Urothelium cell line (cell line): ENCODE results near the gene LANCL2.

Experiments
- DNase-seq: peaks from one replicate; pipeline ENCODE4 v3.0.0; 2011; ENCODE audit warnings: low spot score, mixed read lengths
- FAIRE-seq: peaks from 2 replicates; lab custom pipeline; 2011; peaks lifted over from hg19 to GRCh38; lab: Jason Lieb, UNC

The LANCL2 gene

DNA sequence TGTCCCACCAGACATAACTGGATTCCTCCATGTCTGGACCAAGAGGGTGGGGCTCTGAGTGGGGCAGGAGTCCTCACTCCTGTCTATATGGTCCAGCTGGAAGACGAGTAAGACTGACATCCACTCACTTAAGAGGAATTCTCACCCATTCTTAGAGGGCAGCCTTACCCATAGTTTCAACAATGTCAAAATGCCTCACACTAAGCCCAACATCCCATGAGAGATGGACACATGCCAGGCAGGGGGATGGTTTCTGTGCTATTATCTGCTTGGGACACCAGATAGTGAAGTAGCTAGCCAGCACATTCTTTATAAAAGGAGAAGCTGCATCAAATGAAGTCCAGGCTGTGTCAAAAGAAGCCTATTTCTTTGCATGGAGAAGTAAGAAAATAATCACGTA, 4.7 kb upstream of the LANCL2 start:
- no peak for DNase-seq

GRCh38 chr7:55361560-55361959, 3.6 kb upstream of the LANCL2 start:
- FAIRE-seq (no peak), DNase-seq (no peak)

More for the DNA sequence above, 4.7 kb upstream of the LANCL2 start:
- FAIRE-seq, result peak; percentile 82

DNA sequence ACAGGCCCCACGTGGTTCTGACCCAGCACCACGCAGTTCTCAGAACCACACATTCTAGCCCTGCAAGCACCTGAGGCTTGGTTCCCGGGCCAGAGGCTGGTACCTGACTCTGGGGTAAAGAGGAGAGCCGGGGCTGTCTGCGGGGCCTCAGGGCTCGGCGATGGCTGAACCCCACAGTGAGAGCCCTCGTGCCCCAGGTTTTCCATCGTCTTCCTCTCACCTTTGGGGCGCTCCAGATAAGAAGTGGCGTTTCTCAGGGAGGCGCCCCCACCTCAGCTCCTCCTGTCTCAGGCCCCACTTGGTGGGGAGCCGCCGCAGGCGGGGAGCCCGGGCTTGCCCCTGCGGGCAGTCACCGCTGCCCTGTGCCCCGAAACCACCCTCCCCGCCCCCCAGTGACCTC, 2.2 kb upstream of the LANCL2 start:
- FAIRE-seq (no peak), DNase-seq (no peak)

GRCh38 chr7:55363386-55364170, 1.6 kb upstream of the LANCL2 start:
- DNase-seq (no peak), FAIRE-seq (no peak)

GRCh38 chr7:55365675-55366460, 731 bp downstream of the LANCL2 start:
- FAIRE-seq (peak; percentile 97), DNase-seq (peak; percentile 96)

GRCh38 chr7:55366461-55367070, 1.4 kb downstream of the LANCL2 start:
- FAIRE-seq (no peak), DNase-seq (no peak)

DNA sequence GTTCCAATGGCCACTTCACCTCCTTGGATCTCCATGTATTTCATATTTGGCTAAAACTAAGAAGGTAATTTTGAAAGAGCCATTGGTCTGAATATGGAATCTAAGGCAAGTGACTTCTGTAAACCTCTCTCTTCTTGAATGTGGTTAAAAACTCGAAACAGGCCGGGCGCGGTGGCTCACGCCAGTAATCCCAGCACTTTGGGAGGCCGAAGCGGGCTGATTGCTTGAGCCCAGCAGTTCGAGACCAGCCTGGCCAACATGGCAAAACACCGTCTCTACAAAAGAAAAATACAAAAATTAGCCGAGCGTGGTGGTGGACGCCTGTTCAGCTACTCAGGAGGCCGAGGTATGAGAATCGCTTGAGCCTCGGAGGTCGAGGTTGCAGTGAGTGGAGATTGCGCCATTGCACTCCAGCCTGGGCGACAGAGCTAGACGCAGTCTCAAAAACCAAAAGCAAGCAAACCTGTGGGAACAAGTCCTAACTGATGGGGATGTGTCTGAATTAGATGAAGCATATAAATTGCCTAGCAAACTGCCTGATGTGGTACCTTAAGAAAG, 2.2 kb downstream of the LANCL2 start:
- no peak for DNase-seq
- FAIRE-seq, result no peak

DNA sequence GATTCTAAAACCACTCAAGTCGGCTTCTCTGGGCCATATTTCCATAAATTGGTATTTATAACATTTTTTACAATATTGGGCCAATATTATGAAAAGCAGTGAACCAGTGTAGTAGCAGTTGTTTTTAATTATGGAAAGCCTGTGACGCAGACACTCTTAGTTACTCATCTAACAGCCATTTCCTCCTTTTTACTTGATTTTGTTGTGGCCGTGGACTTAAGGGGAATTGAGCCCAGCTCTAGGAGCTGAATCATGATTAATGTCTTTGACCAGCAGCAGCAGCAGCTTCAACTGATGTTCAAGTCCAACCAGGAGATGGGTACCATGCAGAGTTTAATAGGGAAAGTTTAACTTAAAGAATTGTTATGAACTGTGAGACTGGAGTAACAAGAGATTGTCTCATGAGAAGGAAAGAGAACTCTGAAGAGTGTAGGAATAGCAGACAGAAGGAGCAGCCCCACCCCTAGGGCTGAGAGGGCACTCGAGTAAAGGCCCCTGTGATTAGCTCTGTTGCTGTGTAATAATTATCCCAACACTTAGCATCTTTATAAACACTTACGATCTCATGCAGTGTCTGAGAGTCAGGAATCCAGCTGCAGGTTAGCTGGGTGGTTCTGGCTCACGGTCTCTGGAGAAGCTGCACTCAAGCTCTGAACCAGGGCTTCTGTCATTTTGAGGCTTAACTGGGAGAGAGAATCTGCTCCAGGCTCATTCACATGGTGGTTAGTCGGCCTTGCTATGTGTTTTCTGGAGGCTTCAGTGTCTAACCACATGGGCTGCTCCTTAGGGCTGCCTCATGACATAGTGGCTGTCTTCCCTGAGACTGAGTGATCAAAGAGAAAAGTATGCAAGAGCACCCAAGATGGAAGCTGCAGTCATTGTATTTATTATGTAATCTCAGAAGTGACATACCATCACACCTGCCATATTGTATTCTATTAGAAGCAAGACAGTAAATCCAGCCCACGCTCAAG, 4.6 kb downstream of the LANCL2 start:
- FAIRE-seq, result no peak
- no peak for DNase-seq

- no peak for FAIRE-seq
- DNase-seq, result no peak
Measured at GRCh38 chr7:55374213-55374612, 9.1 kb downstream of the LANCL2 start.

DNA sequence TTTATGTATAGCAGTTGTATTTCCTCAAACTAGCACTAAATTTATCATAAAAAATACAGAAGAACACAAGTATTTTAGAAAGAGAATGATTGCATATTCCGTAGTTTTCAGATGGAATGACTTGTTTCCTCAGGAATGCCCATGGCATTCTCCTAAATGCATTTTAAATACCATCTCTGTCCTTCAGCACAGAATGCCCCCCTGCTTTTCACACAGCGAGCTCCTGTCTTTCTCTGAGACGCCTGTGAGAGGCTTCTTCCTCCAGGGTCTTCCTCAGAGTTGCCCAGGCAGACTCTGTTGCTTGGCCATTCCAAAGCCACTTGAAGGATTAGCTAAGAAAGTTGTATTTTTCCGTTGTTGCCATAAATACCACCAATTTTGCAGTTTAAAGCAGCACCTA, 10.1 kb downstream of the LANCL2 start:
- no peak for FAIRE-seq

DNA sequence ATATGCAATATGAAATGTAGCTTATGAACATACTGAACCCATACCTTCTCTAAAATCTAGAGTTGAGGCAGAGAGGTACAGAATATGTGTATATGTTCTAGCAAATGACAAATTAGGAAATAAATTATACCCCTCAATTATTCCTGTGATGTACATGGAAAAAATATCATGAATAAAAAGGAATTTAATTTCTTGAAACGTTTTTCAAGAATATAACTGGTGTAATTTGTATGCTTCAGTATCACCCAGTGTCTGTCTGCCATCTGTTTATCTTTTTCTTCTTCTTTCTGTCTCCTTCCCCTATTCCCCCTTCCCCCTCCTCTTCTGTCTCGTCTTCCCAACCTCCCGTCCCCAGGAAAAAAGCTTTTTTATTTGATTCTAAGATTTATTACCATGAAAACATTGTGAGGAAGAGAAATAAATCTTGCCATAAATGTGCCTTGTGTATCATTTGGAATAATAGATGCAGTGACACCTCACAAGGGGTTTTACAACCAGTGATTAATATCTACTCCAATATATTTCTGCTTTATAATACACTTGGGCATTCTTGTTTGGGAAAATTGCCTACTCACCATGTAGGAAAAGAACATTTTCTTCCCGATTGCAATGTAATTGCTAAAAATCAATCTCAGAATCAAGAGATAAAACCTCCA, 12.2 kb downstream of the LANCL2 start:
- no peak for DNase-seq
- no peak for FAIRE-seq

More for the DNA sequence above, 10.1 kb downstream of the LANCL2 start:
- no peak for DNase-seq

- FAIRE-seq (no peak), DNase-seq (no peak)
Measured at GRCh38 chr7:55379285-55379684, 14.1 kb downstream of the LANCL2 start.

DNA sequence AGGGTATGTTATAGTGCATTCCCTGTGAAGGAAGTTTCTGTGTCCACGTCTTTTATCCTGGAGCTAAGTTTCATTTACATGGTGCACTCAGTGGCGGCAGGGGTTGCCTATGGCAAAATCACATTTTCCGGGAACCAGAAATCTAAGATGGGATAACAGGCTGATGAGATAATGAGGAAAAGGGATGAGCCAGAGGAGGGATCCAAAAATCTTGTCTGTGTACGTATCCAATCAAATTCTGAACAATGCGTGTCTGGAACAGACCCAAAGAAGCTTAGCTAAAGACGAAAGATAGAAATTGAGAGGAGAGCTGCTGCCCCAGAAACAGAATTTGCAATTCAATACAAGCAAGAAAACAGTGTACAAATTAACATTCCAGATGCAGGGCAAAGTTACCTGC, 16.1 kb downstream of the LANCL2 start:
- no peak for DNase-seq
- no peak for FAIRE-seq

- no peak for FAIRE-seq
Measured at GRCh38 chr7:55381696-55382095, 16.6 kb downstream of the LANCL2 start.

DNA sequence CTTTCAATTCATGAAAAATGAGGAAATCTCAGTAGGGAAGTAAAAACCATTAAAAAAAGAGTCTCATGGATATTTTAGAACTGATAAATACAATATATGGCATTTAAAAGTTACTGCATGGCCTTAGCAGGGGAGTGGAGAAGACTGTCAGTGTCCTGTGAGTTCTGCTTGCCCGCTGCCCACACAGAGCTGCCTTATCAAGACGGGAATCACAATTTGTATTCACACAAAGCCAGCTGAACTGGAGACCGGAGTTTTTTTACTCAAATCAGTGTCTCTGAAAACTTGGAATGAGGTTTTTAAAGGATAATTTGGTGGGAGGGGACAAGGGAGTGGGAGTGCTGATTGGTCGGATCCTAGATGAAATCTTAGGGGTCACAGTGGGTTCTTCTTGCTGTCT, 17.1 kb downstream of the LANCL2 start:
- FAIRE-seq (no peak), DNase-seq (no peak)

More at GRCh38 chr7:55381696-55382095, 16.6 kb downstream of the LANCL2 start:
- DNase-seq, result no peak

DNA sequence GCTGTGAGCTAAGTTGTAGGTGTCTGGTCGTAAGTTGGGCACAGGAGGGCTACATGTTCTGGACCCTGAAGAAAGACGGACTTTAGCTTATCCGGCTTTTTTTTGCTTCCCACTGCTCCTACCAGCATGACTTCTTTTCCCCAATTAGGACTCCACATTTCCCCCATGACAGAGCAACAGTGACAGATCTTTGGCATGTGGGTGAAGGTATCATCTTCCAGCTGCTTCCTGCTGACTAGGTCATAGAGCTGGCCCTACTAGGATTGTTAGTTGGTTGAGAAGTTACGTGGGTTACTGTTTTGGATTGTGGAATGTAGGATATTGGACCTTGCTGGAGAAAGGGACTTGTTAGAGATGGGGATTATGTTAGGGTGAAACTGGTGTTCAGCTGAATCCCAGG, 21.4 kb downstream of the LANCL2 start:
- DNase-seq (no peak), FAIRE-seq (no peak)

GRCh38 chr7:55387062-55387965, 22.2 kb downstream of the LANCL2 start:
- FAIRE-seq, result no peak
- DNase-seq, result no peak

- FAIRE-seq (no peak), DNase-seq (no peak)
Measured at GRCh38 chr7:55396233-55396785, 31.2 kb downstream of the LANCL2 start.
